IMR-90 (cell line): ENCODE results near the gene CD84. TPM values are rescaled to one million over a fixed set of nuclear protein-coding genes. Genes with fewer than 3 reads are reported as not detected.

ENCODE experiments used
- ATAC-seq: fragments of 200-7000 bp; cut with Tn5 transposase; 2 replicates; pipeline ENCODE4 v1.9.1; 2020; ENCODE audit warnings: low read depth, mild to moderate bottlenecking, moderate library complexity
- BruUV-seq: library from RNA; stranded (reverse); fragments of 400-500 nt; replicated peaks from 2 replicates; lab custom pipeline; 2021; lab: Mats Ljungman, UMichigan
- CTCF ChIA-PET: fragments of 300-600 bp; formaldehyde crosslinking; extraction: SDS; loops from one replicate; lab custom pipeline; 2021; ENCODE audit warnings: antibody characterized with exemption; lab: Yijun Ruan, JAX
- POLR2A ChIA-PET: fragments of 300-600 bp; sonication (Branson Sonifier 250); formaldehyde crosslinking; loops from one replicate; lab custom pipeline; 2022; ENCODE audit warnings: antibody characterized with exemption; ENCODE audit not compliant: unreplicated experiment; lab: Charles Lee
- DNase-seq: peaks from one replicate; pipeline ENCODE4 v3.0.0; 2013
- H2AFZ ChIP-seq: replicated peaks from 2 replicates; pipeline ENCODE3; 2013; ENCODE audit warnings: low read length, mild to moderate bottlenecking; ENCODE audit not compliant: poor library complexity
- H2AK5ac ChIP-seq: 2 replicates; pipeline ENCODE4 v1.6.1; 2013; ENCODE audit warnings: low read depth, low read length, inconsistent platforms
- H2AK9ac ChIP-seq: replicated peaks from 2 replicates; pipeline ENCODE3; 2013; ENCODE audit warnings: mild to moderate bottlenecking, low read depth, low read length, moderate library complexity; ENCODE audit not compliant: poor library complexity
- H2BK120ac ChIP-seq: 2 replicates; pipeline ENCODE4 v1.6.1; 2013; ENCODE audit warnings: low read depth, low read length, inconsistent platforms
- H2BK15ac ChIP-seq: 3 replicates; pipeline ENCODE4 v1.6.1; 2013; ENCODE audit warnings: low read depth, low read length, inconsistent platforms
- H2BK20ac ChIP-seq: 2 replicates; pipeline ENCODE4 v1.6.1; 2013; ENCODE audit warnings: low read depth, mild to moderate bottlenecking, inconsistent platforms, low read length, moderate library complexity
- H2BK5ac ChIP-seq: 2 replicates; pipeline ENCODE4 v1.6.1; 2013; ENCODE audit warnings: mild to moderate bottlenecking, low read depth, low read length, inconsistent platforms; ENCODE audit not compliant: poor library complexity, severe bottlenecking
- H3K14ac ChIP-seq: replicated peaks from 2 replicates; pipeline ENCODE4 v1.6.1; 2013; ENCODE audit warnings: low read depth, low read length, inconsistent platforms
- H3K18ac ChIP-seq: 2 replicates; pipeline ENCODE4 v1.6.1; 2013; ENCODE audit warnings: low read depth, low read length, control low read depth
- H3K23ac ChIP-seq: 2 replicates; pipeline ENCODE4 v1.6.1; 2013; ENCODE audit warnings: low read depth, low read length, inconsistent platforms
- H3K27ac ChIP-seq: 2 replicates; pipeline ENCODE4 v1.5.1; 2013; ENCODE audit warnings: mild to moderate bottlenecking, control low read depth, low read length; ENCODE audit not compliant: insufficient read depth
- H3K27me3 ChIP-seq: 2 replicates; pipeline ENCODE4 v1.6.1; 2013; ENCODE audit warnings: low read length; ENCODE audit not compliant: control insufficient read depth, insufficient read depth
- H3K36me3 ChIP-seq: 2 replicates; pipeline ENCODE4 v1.6.1; 2013; ENCODE audit warnings: low read length, mixed read lengths; ENCODE audit not compliant: control insufficient read depth, insufficient read depth
- H3K4ac ChIP-seq: 2 replicates; pipeline ENCODE4 v1.6.1; 2013; ENCODE audit warnings: low read depth, low read length, inconsistent platforms
- H3K4me1 ChIP-seq: 2 replicates; pipeline ENCODE4 v1.6.1; 2013; ENCODE audit warnings: low read length, mixed read lengths; ENCODE audit not compliant: control insufficient read depth, insufficient read depth
- H3K4me2 ChIP-seq: 2 replicates; pipeline ENCODE4 v1.6.1; 2013; ENCODE audit warnings: low read depth, mild to moderate bottlenecking, control low read depth, low read length, moderate library complexity
- H3K4me3 ChIP-seq: 2 replicates; pipeline ENCODE4 v1.5.1; 2013; ENCODE audit warnings: low read depth, mild to moderate bottlenecking, control low read depth, low read length, moderate library complexity; ENCODE audit not compliant: insufficient read depth
- H3K56ac ChIP-seq: 2 replicates; pipeline ENCODE4 v1.6.1; 2013; ENCODE audit warnings: low read length, inconsistent platforms; ENCODE audit not compliant: insufficient read depth; ENCODE audit errors: extremely low read depth
- H3K79me1 ChIP-seq, 2 experiments: 2 replicates each; pipeline ENCODE4 v1.6.1; 2013; ENCODE audit warnings: low read length in 2 of 2, inconsistent platforms in 1 of 2, low read depth in 1 of 2
- H3K9ac ChIP-seq: 2 replicates; pipeline ENCODE4 v1.6.1; 2013; ENCODE audit warnings: low read depth, low read length, control low read depth
- H3K9me1 ChIP-seq: 2 replicates; pipeline ENCODE4 v1.6.1; 2013; ENCODE audit warnings: low read length, inconsistent platforms; ENCODE audit not compliant: insufficient read depth
- H3K9me3 ChIP-seq: 2 replicates; pipeline ENCODE4 v1.6.1; 2013; ENCODE audit warnings: low read length; ENCODE audit not compliant: control insufficient read depth, insufficient read depth
- H4K20me1 ChIP-seq: 2 replicates; pipeline ENCODE4 v1.6.1; 2013; ENCODE audit warnings: low read length, inconsistent platforms; ENCODE audit not compliant: insufficient read depth
- H4K5ac ChIP-seq: 2 replicates; pipeline ENCODE4 v1.6.1; 2013; ENCODE audit warnings: mild to moderate bottlenecking, low read depth, low read length, control low read depth
- H4K8ac ChIP-seq, 2 experiments: 2 replicates each; pipeline ENCODE4 v1.6.1; 2013; ENCODE audit warnings: low read depth in 2 of 2, low read length in 2 of 2, control low read depth in 1 of 2, inconsistent platforms in 1 of 2
- H4K91ac ChIP-seq: 2 replicates; pipeline ENCODE4 v1.6.1; 2013; ENCODE audit warnings: low read depth, low read length, inconsistent platforms; ENCODE audit not compliant: insufficient read depth
- BHLHE40 ChIP-seq: fragments of 150-350 bp; IDR thresholded peaks from 2 replicates; pipeline ENCODE4 v1.6.1; 2016; ENCODE audit warnings: mild to moderate bottlenecking, low read depth, low read length
- CEBPB ChIP-seq: IDR thresholded peaks from 2 replicates; pipeline ENCODE4 v1.6.1; 2012; ENCODE audit warnings: low read depth, low read length, improper control_type of control experiment
- CHD1 ChIP-seq: IDR thresholded peaks from 2 replicates; pipeline ENCODE4 v1.6.1; 2012; ENCODE audit warnings: low read depth, low read length, improper control_type of control experiment
- CTCF ChIP-seq: conservative IDR thresholded peaks from 2 replicates; pipeline ENCODE4 v1.5.1; 2012; ENCODE audit warnings: mild to moderate bottlenecking, low read depth, low read length, improper control_type of control experiment
- ELK1 ChIP-seq: fragments of 150-350 bp; IDR thresholded peaks from 2 replicates; pipeline ENCODE4 v1.6.1; 2016; ENCODE audit warnings: low read depth, mild to moderate bottlenecking, low read length, moderate library complexity, borderline replicate concordance
- FOS ChIP-seq: fragments of 150-350 bp; IDR thresholded peaks from 2 replicates; pipeline ENCODE4 v1.6.1; 2016; ENCODE audit warnings: low read depth, low read length
- MAFK ChIP-seq: IDR thresholded peaks from 2 replicates; pipeline ENCODE4 v1.6.1; 2012; ENCODE audit warnings: low read depth, low read length, improper control_type of control experiment
- MAZ ChIP-seq: IDR thresholded peaks from 2 replicates; pipeline ENCODE4 v1.6.1; 2012; ENCODE audit warnings: low read depth, mild to moderate bottlenecking, low read length, improper control_type of control experiment, moderate library complexity, borderline replicate concordance
- MXI1 ChIP-seq: IDR thresholded peaks from 2 replicates; pipeline ENCODE4 v1.6.1; 2012; ENCODE audit warnings: low read depth, mild to moderate bottlenecking, low read length, moderate library complexity, borderline replicate concordance
- NFE2L2 ChIP-seq: fragments of 150-350 bp; IDR thresholded peaks from 2 replicates; pipeline ENCODE4 v1.6.1; 2016; ENCODE audit warnings: low read depth, mild to moderate bottlenecking, low read length
- POLR2A ChIP-seq: IDR thresholded peaks from 2 replicates; pipeline ENCODE4 v1.6.1; 2012; ENCODE audit warnings: mild to moderate bottlenecking, low read depth, low read length
- RAD21 ChIP-seq: IDR thresholded peaks from 2 replicates; pipeline ENCODE4 v1.6.1; 2012; ENCODE audit warnings: low read length, improper control_type of control experiment
- RCOR1 ChIP-seq: IDR thresholded peaks from 2 replicates; pipeline ENCODE4 v1.6.1; 2012; ENCODE audit warnings: mild to moderate bottlenecking, low read length, improper control_type of control experiment; ENCODE audit not compliant: insufficient replicate concordance
- RFX5 ChIP-seq: IDR thresholded peaks from 2 replicates; pipeline ENCODE4 v1.8.0; 2012; ENCODE audit warnings: low read depth, mild to moderate bottlenecking, low read length, moderate library complexity
- SMC3 ChIP-seq: fragments of 150-350 bp; IDR thresholded peaks from 2 replicates; pipeline ENCODE4 v1.6.1; 2016; ENCODE audit warnings: low read depth, mild to moderate bottlenecking, antibody characterized with exemption, low read length, moderate library complexity
- USF2 ChIP-seq: fragments of 150-350 bp; IDR thresholded peaks from 2 replicates; pipeline ENCODE4 v1.6.1; 2017; ENCODE audit warnings: mild to moderate bottlenecking, antibody characterized with exemption, low read length, low read depth
- WGBS, 2 experiments: methylation state at CpG; one replicate each; pipeline versions ENCODE4 v1.1.5 to v1.1.7; 2013; ENCODE audit warnings: missing lambda C conversion rate in 2 of 2; ENCODE audit not compliant: insufficient read length in 1 of 2; ENCODE audit errors: extremely low coverage in 2 of 2; 5-methylcytosine and 5-hydroxymethylcytosine counted together
- dilution Hi-C: fragments of 300-500 bp; cut with HindIII; formaldehyde crosslinking; loops from one replicate; pipeline ENCODE4 v1.14.3; 2018; ENCODE audit warnings: low sequenced_read_pairs; ENCODE audit not compliant: unreplicated experiment
- in situ Hi-C: fragments of 300-500 bp; cut with MboI; formaldehyde crosslinking; loops from 3 replicates; pipeline ENCODE4 v1.14.3; 2019; ENCODE audit warnings: low sequenced_read_pairs, inconsistent platforms, mixed read lengths
- intact Hi-C: fragments of 100-400 bp; cut with micrococcal nuclease; formaldehyde crosslinking; loops from 2 replicates; pipeline ENCODE4 v1.10.0; 2022
- polyA plus RNA-seq, 3 experiments: library from polyadenylated mRNA; depleted of rRNA; stranded (reverse); fragments of >200 nt; gene quantifications; 2 replicates each; pipeline ENCODE4 v1.2.3, GENCODE V29; 2012; ENCODE audit warnings: low replicate concordance in 1 of 3
- total RNA-seq: library from RNA; depleted of rRNA; stranded (reverse); fragments of >200 nt; gene quantifications from 2 replicates; pipeline ENCODE4 v1.2.3, GENCODE V29; 2012

CD84 gene
- total and polyA plus RNA-seq, 2 of the 4 experiments (the other 2 are of a cell fraction), result not detected

- ChIA-PET POLR2A (no interaction called here), CTCF (no interaction called here)
- H3K4me2 ChIP-seq, result no peak overlapping the region
- no peaks in the 10 kb centered on the region for H4K20me1 ChIP-seq
- H3K23ac ChIP-seq, result no peak overlapping the region
- H3K27me3 ChIP-seq, result no peaks in the 10 kb centered on the region
- dilution Hi-C loops, result no loop called here
- H3K4ac ChIP-seq, result no peak overlapping the region
- no peak overlapping the region for H3K9ac ChIP-seq
- in situ Hi-C loops, result no loop called here
- no peak overlapping the region for H2BK120ac ChIP-seq
- no peak overlapping the region for H2BK20ac ChIP-seq
- H3K27ac ChIP-seq, result no peak overlapping the region
- H2AFZ ChIP-seq, result no peak overlapping the region
- TF ChIP-seq CHD1, result no peak
- no peak for TF ChIP-seq MXI1
- TF ChIP-seq CTCF, result no peak
- no peak for TF ChIP-seq RAD21
- no peak for TF ChIP-seq USF2
- TF ChIP-seq POLR2A, result no peak
- TF ChIP-seq MAZ, result no peak
- no peak for TF ChIP-seq RFX5
- TF ChIP-seq RCOR1, result no peak
- TF ChIP-seq ELK1, result no peak
- TF ChIP-seq BHLHE40, result no peak
- no peak for TF ChIP-seq NFE2L2
- no peak for TF ChIP-seq CEBPB
- no peak for TF ChIP-seq FOS
- no peak for TF ChIP-seq MAFK
- TF ChIP-seq SMC3, result no peak
- H3K14ac ChIP-seq, result no peak overlapping the region
- 56% methylated on average over 1 of the region's 2 CpGs; no CpG with 5 or more reads in 1 of the 2 experiments for WGBS, 2 experiments
- no peak overlapping the region for H3K56ac ChIP-seq
- H2BK5ac ChIP-seq, result no peak overlapping the region
- no peak for DNase-seq
- H4K91ac ChIP-seq, result no peak overlapping the region
- no peaks in the 10 kb centered on the region for H3K9me3 ChIP-seq
- intact Hi-C loops, result no loop called here
- no peaks in the 10 kb centered on the region for H3K9me1 ChIP-seq
- H2AK9ac ChIP-seq, result no peak overlapping the region
- H3K36me3 ChIP-seq, result no peaks in the 10 kb centered on the region
- no peak for ATAC-seq
- H4K8ac ChIP-seq, result no peak overlapping the region
- BruUV-seq, result no TSS peak
- H3K4me1 ChIP-seq, result no peaks in the 10 kb centered on the region
- no peak overlapping the region for H4K5ac ChIP-seq
- H3K18ac ChIP-seq, result no peak overlapping the region
- no peak overlapping the region for H2AK5ac ChIP-seq
- H2BK15ac ChIP-seq, result no peak overlapping the region
- no peaks in the 10 kb centered on the region for H3K79me1 ChIP-seq
- H3K4me3 ChIP-seq, result no peak overlapping the region
These were observed 86.7 kb downstream of the CD84 start for GRCh38 chr1:160492617-160493016.
